Ovary (tissue), 9 donors: ENCODE results near the gene RASA2. TPM values are rescaled to one million over a fixed set of nuclear protein-coding genes. Genes with fewer than 3 reads are reported as not detected.

ENCODE experiments used
- DNase-seq, 5 donors: peaks; one replicate each; pipeline ENCODE4 v3.0.0-alpha.2; 2019 to 2020
- H3K27ac ChIP-seq, 2 donors: fragments of 200-600 bp; one replicate each; pipeline versions ENCODE4 v1.5.1 to v1.8.0; 2019 to 2022
- H3K27me3 ChIP-seq: fragments of 200-600 bp; one replicate; pipeline ENCODE4 v1.8.0; 2022
- H3K36me3 ChIP-seq: fragments of 200-600 bp; sonication (generic); one replicate; pipeline ENCODE4 v1.5.1; 2019
- H3K4me1 ChIP-seq: one replicate; pipeline ENCODE4 v1.8.1; 2013; ENCODE audit warnings: mild to moderate bottlenecking, moderate library complexity; ENCODE audit not compliant: insufficient read depth
- H3K4me3 ChIP-seq: fragments of 200-600 bp; sonication (generic); one replicate; pipeline ENCODE4 v1.5.1; 2017
- H3K9me3 ChIP-seq, 2 donors: fragments of 200-600 bp in 1 of 2; sonication (generic) in 1 of 2; one replicate each; pipeline versions ENCODE4 v1.5.1 to v1.8.1; 2013 to 2019; ENCODE audit warnings: mild to moderate bottlenecking in 1 of 2, moderate library complexity in 1 of 2
- EP300 ChIP-seq: sonication (generic); formaldehyde crosslinking; IDR thresholded peaks from one replicate; pipeline ENCODE4 v1.6.1; 2017; ENCODE audit warnings: antibody characterized with exemption
- POLR2A ChIP-seq: fragments of 450-650 bp; IDR thresholded peaks from one replicate; pipeline ENCODE4 v1.6.1; 2017; ENCODE audit warnings: antibody characterized with exemption, mild to moderate bottlenecking, moderate library complexity
- WGBS, 3 donors: extraction: QIAGEN DNeasy Blood & Tissue Kit in 1 of 3; methylation state at CpG; one replicate each; pipeline versions ENCODE4 v1.1.5 to v1.1.7; 2013 to 2017; 5-methylcytosine and 5-hydroxymethylcytosine counted together
- intact Hi-C, 4 donors: fragments of 100-400 bp; cut with DNase I; formaldehyde crosslinking; loops; one replicate each; pipeline versions ENCODE4 v1.11.0 to v1.15.1; 2022 to 2023
- polyA plus RNA-seq, 2 donors: library from polyadenylated mRNA; stranded (reverse); fragments of 200-250 nt in 1 of 2; fragments of 350-450 nt in 1 of 2; fragmentation: Illumina TruSeq in 1 of 2; extraction: RNeasy Lipid Tissue Mini Kit (QIAGEN cat#74804) in 1 of 2; gene quantifications; one replicate each; pipeline ENCODE4 v1.2.3, GENCODE V29; 2013 to 2014
- total RNA-seq, 7 donors: library from RNA; depleted of rRNA in 2 of 7; stranded (reverse); fragments of >200 nt in 2 of 7; fragmentation: NEBNext Ultra II Directional in 3 of 7; extraction: Animal tissue kit (Norgen Biotek cat#: 25700) in 3 of 7; gene quantifications; one replicate each; pipeline versions ENCODE4 v1.1.0 to v1.2.4, GENCODE V29; 2016 to 2023
- TF ChIP-seq, protein P1 (sequence below), 3 donors: fragments of 450-650 bp in 2 of 3; fragments of 200-600 bp in 1 of 3; IDR thresholded peaks; one replicate each; pipeline versions ENCODE4 v1.5.1 to v1.8.0; 2016 to 2022; ENCODE audit warnings: antibody characterized with exemption in 3 of 3, mild to moderate bottlenecking in 1 of 3
- donor health status: DM: no; HTN: no; CAD: no; lungs with moderate emphysema.
- donor health status: DM: no; HTN: no; CAD: no.
- donor health status: Bipolar disorder and iron deficiency.
- donor health status: DM: yes; HTN: yes; CAD: no.
- donor health status: DM: no; HTN: no; CAD: no.
- donor health status: DM: yes; HTN: yes; CAD: no.

RASA2 gene
- total and polyA plus RNA-seq, 9 donors, result 6.9 to 28.1 (median 17.6) TPM

DNA sequence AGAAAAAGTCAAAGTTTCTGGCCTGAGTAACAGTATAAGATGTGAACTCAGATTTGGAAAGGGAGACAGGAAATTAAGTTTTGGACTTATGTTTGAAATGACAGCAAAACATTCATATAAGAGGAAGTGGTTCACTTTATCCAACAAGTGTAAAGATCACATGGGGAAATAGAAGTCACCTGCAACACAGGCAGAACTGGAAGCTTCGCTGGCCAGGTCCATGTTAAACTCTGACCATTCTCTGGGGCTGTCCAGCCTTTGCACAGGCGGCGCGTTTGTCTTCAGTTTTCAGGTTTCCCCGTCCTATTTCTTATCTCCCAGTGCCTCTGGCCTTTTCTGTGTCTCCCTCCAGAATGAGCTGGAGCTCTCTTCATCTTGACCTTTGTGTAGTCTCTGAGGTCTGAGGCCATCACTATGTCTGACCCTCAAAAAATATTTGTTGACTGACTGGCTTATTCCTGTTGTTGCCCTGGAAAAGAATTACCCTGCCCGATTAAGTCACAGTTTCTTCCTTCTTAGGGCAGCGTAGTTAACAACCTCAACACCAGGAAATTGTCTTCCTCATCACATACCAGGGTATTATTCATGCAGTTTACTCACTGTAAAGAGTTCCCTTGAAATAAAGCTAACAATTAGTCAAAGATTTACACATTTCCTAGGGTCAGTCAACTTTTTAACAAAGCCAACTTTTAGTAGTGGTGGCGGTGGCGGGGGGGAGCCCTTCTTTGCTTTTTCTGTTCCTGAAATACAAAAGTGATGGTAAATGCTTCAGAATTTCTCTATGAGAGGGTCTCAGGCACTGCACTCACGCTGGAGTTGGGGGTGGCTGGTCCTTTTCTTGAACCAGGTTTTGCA is 959 bp upstream of the RASA2 start:
- Histone ChIP-seq H3K27me3 (no peaks in the 10 kb centered on the region), H3K4me3 (peak overlapping the region; percentile 76), H3K4me1 (peaks cover 3% of the 10 kb centered on the region), H3K36me3 (no peaks in the 10 kb centered on the region), H3K27ac (no peak overlapping the region), H3K9me3 (no peaks in the 10 kb centered on the region)
- 38 to 50% (median 44%) methylated on average over 10 of the region's 10 CpGs for WGBS, 3 donors
- intact Hi-C loops, result no loop called here
- TF ChIP-seq EP300, result no peak
- no peak for TF ChIP-seq POLR2A
- TF ChIP-seq, protein P1, sequence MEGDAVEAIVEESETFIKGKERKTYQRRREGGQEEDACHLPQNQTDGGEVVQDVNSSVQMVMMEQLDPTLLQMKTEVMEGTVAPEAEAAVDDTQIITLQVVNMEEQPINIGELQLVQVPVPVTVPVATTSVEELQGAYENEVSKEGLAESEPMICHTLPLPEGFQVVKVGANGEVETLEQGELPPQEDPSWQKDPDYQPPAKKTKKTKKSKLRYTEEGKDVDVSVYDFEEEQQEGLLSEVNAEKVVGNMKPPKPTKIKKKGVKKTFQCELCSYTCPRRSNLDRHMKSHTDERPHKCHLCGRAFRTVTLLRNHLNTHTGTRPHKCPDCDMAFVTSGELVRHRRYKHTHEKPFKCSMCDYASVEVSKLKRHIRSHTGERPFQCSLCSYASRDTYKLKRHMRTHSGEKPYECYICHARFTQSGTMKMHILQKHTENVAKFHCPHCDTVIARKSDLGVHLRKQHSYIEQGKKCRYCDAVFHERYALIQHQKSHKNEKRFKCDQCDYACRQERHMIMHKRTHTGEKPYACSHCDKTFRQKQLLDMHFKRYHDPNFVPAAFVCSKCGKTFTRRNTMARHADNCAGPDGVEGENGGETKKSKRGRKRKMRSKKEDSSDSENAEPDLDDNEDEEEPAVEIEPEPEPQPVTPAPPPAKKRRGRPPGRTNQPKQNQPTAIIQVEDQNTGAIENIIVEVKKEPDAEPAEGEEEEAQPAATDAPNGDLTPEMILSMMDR (IDR thresholded peaks at IDR 0.05), result no peak
- no peak for DNase-seq

GRCh38 chr3:141486496-141486745 is 406 bp upstream of the RASA2 start:
- H3K27me3 ChIP-seq, result no peaks in the 10 kb centered on the region
- H3K9me3 ChIP-seq, result no peaks in the 10 kb centered on the region
- WGBS, 3 donors, result 0 to 4% (median 0%) methylated on average over 4 of the region's 4 CpGs
- H3K36me3 ChIP-seq, result no peaks in the 10 kb centered on the region
- H3K4me3 ChIP-seq, result peak overlapping the region; percentile 76
- intact Hi-C loops, result no loop called here
- TF ChIP-seq POLR2A (no peak), EP300 (no peak)
- TF ChIP-seq, protein P1 (IDR thresholded peaks at IDR 0.05), result no peak
- DNase-seq, result no peak
- peak overlapping the region in 1 of 2 donors; percentile 80 for H3K27ac ChIP-seq
- H3K4me1 ChIP-seq, result peaks cover 3% of the 10 kb centered on the region

GRCh38 chr3:141487521-141488252 is 860 bp downstream of the RASA2 start:
- peak overlapping the region; percentile 80 to 90 for H3K27ac ChIP-seq
- H3K27me3 ChIP-seq, result no peaks in the 10 kb centered on the region
- TF ChIP-seq POLR2A (no peak), EP300 (no peak)
- TF ChIP-seq, protein P1 (IDR thresholded peaks at IDR 0.05), result no peak
- peaks cover 3% of the 10 kb centered on the region for H3K4me1 ChIP-seq
- peak overlapping the region; percentile 76 for H3K4me3 ChIP-seq
- intact Hi-C loops, result no loop called here
- peak; percentile 61 to 80 (median 70) for DNase-seq
- H3K36me3 ChIP-seq, result no peaks in the 10 kb centered on the region
- no peaks in the 10 kb centered on the region for H3K9me3 ChIP-seq
- WGBS, 3 donors, result 1% methylated on average over 48 to 55 of the region's 55 CpGs

DNA sequence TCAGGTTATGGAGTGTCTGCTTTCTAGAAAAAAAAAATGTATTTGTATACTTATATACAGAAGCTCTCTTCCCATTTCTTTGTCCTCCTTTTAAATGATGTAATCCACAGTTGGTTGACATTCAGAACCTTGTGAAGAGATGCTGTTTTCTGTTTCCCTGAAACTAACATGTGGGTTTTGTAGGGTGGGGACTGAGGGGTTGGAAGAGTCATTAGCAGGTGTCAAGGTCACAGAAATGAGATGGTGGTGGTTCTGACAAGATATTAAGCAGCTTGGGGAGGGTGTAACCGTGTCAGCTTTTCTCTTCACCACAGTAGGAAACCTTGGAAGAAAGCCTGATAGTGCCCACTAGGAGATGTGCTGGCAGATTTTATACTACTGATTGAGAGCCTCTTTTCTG is 2.4 kb downstream of the RASA2 start:
- intact Hi-C loops, result no loop called here
- Histone ChIP-seq H3K4me3 (no peak overlapping the region), H3K27ac (no peak overlapping the region), H3K4me1 (peaks cover 3% of the 10 kb centered on the region), H3K9me3 (no peaks in the 10 kb centered on the region), H3K27me3 (no peaks in the 10 kb centered on the region), H3K36me3 (no peaks in the 10 kb centered on the region)
- no peak for DNase-seq
- WGBS, 3 donors, result 64 to 70% (median 68%) methylated on average over 1 of the region's 1 CpG
- TF ChIP-seq, protein P1 (IDR thresholded peaks at IDR 0.05), result no peak
